GM21528 (cell line): ENCODE results near the gene CNIH4.
"Not testable (repeated sequence)": the region's sequence is repeated elsewhere in the genome, so short reads cannot be mapped to it uniquely, and the experiment has no call there.

Experiments
- ATAC-seq: cut with Tn5 transposase; IDR thresholded peaks from one replicate; pipeline ENCODE4 v1.9.1; 2021; ENCODE audit warnings: mild to moderate bottlenecking, moderate library complexity; ENCODE audit not compliant: unreplicated experiment, low FRiP score

CNIH4 gene

DNA sequence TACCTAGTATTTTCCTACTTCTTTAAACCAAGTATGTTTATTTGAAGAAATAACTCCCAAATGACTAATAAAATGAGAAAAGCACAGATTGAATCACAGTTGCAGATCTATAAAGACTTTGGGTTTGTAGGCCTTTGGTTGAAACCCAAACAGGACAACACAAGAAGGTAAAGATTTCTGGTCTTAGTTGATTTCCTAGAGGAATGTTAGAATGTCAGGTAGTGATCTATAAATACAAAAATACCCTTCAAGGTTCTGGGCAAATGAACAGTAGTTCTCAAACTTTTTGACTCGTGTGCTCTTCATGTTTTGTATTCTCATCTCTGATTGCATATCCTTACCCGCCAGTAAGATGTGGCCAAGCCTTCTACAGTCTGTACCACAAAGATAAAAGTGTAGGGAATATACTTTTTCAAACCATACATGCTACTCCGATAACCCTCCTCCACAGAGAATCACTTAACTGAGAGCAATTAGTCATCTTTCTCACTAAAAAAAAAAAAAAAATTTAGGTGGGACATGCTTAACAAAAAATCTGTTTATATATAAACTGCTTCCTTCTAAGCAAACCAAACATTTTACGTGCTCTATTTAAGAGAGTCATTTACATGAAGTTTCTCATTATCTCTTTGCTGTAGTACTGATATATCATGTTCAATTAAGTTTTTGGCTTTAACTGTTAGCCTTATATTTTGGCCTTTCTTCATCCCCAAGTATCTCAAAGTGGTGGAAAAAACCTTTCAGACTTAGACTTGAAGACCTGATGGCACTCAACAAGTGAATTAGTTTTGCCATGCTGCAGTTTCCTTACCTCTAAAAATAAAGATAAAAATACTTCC lies 36.0 kb downstream of the CNIH4 start:
- ATAC-seq = no peak

DNA sequence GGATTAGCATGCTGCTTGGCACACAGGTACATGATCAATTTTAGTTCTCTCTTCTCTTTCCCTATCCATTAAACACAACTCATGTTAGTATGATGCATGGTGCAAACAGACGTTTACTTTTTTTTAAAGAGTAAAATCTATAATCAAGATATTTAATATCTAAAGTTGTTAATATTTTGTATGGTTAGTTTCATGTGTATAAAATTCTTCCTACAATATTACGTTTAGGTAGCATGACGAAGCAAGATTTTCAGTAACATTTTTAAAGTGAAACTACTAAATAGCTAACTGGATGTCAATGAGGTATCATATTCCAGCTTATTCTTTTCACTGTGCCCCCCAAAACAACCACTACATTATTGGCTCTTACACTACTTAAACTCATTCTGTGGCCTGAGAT lies 36.6 kb downstream of the CNIH4 start:
- ATAC-seq = no peak

DNA sequence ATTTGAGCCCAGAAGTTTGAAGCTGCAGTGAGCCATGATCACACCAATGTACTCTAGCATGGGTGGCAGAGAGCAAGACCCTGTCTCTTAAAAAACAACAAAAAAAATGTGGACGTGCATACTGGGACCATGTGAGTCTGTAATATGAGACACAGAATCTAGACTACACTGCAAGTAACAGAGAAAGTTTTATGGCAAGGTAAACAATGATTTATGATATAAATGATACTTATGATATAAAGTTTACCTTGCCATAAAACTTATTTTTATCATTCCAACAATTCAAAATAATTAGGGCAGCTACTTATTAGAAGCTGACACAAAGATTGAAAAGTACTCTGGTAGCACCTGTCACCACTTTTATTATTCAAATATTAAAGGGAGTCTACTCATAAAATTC lies 43.2 kb downstream of the CNIH4 start:
- ATAC-seq = no peak

DNA sequence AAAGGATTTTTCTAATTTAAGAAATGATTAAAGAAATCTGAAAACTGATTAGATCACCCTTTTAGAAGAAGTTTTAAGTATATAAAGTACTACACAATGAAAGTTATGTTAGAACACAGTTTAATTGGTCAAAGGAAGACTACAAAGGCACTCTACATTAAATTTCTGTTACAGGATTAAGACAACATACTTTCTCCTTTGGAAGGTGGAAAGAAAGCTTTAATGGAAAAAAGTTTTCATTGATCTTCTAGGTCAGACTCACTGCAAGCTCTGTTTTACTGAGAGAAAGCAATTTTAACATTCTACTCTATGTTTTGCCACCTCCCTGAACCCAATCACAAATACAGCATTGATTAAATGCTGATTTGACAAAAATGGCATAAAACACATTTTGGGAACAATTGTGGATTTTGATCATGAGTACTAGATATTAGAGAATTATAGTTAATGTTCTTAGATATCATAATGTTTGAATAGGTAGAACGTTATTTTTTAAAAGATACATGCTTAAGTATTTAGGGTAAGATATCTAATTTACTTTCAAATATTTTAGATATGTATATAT lies 45.9 kb downstream of the CNIH4 start:
- ATAC-seq = no peak

DNA sequence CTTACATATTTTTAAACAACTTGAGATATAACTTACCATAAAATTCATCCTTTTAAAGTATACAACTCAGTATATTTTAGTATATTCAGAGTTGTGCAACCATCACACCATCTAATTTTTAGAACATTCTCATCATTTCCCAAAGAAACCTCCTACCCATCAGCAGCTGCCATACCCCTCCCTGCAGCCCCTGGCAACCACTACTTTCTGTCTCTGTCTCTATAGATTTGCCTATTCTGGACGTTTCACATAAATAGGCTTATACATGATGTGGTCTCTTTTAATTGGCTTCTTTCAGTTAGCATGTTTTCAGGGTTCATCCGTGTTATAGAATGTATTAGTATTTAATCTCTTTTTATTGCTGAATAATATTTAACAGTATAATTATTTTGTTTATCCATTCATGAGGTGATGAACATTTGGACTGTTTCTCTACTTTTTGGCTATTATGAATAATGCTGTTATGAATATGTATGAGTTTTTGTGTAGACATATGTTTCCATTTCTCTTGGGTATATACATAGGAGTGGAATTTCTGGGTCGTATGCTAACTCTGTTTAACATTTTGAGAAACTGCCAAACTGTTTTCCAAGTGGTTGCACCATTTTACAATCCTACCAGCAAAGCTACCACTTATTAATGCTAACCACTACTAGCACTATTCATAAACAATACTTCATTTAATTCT lies 48.4 kb downstream of the CNIH4 start:
- ATAC-seq = no peak

DNA sequence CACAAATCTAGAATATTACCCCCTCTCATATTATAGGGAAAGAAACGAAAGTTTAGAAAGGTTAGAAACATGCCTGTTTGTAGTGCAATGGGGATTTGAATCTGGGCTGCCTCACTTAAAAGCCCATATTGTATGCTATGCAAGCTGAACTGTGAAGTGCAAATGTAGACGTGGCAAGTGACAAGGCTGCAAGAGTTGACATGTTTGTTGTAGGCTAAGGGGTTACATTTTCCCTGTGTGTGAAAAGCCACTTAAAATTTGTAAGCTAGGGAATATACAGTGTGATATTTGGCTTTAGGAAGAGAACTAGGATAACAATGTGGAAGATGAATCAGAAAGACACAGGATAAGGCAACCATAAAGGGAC lies 48.9 kb downstream of the CNIH4 start:
- ATAC-seq = no peak

DNA sequence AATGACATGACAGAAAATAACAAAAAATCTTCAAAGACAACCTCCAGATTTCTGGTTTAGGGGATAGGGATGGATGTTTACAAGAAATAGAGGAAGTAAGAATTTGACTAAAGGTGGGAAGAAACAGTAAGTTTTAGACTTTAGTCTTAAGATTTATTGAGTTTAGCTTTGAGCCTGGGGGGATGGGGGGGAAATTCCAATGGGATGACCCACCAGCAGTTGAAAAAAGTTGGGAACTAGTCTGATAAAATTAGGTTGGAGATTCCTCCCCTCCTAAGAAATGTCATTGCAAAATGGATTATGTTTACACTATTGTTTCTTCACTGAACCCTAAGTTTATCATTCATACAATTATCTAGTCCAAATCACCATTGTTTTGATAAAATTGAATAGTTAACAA lies 49.5 kb downstream of the CNIH4 start:
- no peak for ATAC-seq

DNA sequence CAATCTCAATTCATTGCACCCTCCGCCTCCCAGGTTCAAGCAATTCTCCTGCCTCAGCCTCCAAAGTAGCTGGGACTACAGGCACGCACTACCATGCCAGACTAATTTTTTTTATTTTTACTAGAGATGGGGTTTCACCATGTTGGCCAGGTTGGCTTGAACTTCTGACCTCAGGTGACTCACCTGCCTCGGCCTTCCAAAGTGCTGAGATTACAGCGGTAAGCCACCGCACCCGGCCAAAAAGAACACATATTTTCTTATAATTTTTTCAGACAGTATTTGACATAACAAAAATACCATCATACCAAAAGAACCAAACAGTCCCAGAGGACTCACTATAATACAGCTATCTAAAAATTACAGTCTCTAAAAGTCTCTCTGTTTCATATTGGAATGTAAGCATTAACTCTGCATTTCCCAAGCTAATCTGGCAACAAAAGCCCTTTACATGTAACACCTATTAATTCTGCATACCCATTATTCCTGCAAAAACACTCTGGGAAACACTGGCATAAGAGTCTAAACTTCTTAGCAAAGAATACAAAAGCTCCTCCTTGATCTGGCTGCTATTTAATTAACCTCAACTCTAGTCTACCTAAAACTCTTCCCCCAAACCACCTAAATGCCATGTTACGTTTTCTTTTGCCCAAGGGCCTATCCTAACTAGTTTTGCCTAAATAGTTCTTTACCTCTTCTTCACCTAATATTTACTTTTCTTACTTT lies 51.1 kb downstream of the CNIH4 start:
- ATAC-seq = no peak

DNA sequence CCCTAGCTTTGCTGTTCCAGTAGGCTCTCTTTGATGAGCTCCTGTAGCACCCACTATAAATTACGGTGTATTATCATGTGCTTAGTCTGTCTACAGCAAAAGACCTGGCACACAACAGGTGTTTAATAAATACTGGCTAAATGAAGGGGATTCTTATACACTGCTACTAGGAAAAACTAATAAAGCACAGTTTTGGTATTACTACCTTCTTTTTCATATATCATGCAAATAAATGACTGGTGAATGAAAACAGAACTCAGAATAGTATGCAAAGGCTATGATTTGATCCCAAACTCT lies 51.6 kb downstream of the CNIH4 start:
- ATAC-seq = no peak

DNA sequence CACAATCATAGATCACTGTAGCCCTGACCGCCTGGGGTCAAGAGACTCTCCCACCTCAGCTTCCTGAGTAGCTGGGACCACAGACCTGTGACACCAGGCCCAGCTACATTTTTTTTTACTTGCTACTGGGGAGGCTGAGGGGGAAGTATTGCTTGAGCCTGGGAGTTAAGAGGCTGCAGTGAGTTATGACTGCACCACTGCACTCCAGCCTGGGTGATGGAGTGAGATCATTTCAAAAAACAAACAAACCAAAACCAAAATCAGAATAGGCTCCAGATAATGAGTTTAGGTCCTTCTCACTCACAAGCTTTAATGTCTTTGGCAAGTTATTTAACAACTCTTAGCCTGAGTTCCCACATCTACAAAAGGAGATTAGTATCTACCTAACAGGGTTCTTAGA lies 55.1 kb downstream of the CNIH4 start:
- no peak for ATAC-seq

DNA sequence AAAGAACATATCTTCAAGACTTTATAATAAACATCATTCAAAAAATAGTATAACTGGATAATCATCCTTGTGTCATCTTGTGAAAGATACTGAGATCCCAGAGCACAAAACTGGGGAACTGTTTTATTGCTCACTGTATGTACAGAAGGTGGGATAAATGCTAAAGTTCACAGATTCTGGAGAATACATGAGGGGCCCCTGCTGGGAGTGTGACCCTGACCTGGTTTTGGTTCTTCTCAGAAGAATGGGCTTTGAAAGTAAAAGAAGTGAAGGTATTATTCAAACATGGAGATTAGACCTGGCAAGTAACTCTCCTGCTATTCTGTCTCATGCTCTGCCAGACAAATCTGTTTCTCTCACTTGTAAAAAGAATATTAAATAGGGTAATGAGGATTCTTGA lies 63.4 kb downstream of the CNIH4 start:
- no peak for ATAC-seq

DNA sequence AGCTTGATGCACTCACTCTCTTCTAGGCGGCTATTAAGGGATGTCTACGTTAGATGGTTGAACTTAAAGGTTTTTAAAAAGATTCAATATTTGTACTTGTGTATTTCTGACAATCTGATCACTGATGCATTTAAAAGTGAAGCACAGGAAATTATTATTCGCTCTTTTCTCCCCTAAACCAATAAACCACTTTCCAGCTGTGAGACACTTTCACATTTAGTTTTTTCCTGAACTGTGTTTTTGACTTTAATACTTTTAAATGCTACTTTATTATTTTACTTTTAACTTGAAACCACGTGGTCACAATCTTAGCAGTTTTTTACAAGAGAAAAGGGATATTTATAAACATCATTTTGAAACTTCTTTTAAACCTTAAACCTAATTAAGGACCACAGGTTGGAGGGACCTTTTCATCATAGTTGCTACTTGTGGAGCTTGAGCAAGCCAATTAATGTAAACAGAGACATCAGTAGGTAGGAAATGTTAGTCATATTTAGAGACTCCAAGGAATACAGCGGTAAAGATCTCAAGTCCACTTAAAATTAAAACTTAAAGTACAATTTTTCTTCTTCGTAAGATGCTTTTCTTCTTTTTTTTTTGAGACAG lies 68.7 kb downstream of the CNIH4 start:
- ATAC-seq = no peak

DNA sequence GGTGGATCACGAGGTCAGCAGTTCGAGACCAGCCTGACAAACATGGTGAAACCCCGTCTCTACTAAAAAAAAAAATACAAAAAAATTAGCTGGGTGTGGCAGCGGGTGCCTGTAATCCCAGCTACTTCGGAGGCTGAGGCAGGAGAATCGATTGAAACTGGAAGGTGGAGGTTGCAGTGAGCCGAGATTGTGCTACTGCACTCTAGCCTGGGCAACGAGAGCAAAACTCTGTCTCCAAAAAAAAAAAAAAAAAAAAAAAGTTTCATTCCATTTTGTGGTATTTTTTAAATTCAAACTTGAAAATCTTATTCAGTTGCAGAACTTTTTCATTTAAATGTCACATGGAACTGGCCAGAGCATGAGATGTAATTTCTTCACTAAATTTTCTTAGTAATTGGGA lies 70.2 kb downstream of the CNIH4 start:
- not testable (repeated sequence) for ATAC-seq

DNA sequence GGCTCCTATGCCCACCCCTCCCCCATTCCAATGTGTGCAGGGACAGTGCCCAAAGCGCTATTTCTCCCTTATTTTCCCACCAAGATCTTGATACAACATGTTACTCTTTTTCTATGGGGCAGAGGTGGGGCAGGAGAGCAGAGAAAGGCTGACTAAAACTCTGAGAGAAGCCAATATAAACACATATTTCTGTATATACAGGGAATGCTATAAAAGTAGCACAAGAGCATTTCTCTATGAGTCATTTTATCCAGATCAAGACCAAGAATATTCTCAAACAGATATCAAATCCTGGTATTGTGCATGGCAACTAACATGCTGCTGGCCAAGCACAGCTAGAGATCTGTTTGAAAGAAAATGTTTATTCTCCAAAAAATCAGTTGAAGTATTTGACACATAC lies 70.7 kb downstream of the CNIH4 start:
- ATAC-seq = no peak

DNA sequence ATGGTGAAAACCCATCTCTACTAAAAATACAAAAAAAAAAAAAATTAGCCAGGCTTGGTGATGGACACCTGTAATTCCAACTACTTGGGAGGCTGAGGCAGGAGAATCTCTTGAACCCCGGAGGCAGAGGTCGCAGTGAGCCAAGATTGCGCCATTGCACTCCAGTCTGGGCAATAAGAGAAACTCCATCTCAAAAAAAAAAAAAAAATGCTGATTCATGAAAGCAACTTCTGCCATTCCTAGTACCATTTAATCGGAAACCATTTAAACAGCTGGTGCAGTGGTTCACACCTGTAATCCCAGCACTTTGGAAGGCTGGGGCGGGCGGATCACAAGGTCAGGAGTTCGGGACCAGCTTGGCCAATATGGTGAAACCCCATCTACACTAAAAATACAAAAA lies 72.0 kb downstream of the CNIH4 start:
- ATAC-seq = not testable (repeated sequence)
